ENCODE results near the gene METTL13.

METTL13 gene

DNA sequence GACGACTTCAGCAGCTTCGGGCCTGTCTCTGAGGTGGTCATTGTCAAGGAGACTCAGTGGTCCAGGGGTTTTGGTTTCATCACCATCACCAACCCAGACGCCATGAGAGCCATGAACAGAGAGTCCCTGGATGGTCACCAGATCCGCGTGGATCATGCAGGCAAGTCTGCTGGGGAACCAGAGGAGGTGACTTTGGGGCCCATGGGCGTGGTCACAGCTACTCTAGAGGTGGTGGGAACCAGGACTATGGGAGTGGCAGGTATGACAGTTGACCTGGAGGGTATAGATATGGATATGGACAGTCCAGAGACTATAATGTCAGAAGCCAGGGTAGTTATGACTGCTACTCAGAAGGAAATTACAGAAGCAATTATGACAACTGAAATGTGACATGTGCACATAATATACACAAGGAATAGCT, 19.3 kb upstream of the METTL13 start:
- TF ChIP-seq Cebpa-rat (IDR thresholded peaks at IDR 0.05): no peak
- Histone ChIP-seq H3K4me1 (no peaks in the 10 kb centered on the region), H3K27ac (no peak overlapping the region), H3K36me3 (no peaks in the 10 kb centered on the region), H3K4me3 (no peak overlapping the region), H4K20me1 (no peaks in the 10 kb centered on the region), H3K4me2 (no peak overlapping the region), H3K27me3 (no peaks in the 10 kb centered on the region), H3K9me3 (no peaks in the 10 kb centered on the region), H3K9ac (no peak overlapping the region)

DNA sequence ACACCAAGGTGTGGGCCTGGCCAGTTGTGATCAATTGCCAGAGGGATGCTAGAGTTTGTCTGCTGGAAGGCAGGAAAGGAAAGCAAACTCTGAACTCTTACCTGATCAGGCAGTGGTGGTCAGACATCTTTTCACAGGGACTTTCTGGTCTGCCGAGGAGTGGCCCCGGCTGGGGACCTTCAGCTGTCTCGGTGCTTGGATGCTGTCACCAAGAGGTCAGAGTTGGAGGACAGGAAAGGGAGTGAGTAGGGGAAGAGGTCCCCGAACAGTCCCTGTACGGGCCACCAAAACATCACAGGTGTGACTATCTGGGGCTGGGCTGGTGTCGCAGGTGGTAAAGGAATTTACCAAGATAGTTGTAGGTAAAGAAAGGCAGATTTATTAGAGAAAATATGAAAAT, 17.7 kb upstream of the METTL13 start:
- Histone ChIP-seq H4K20me1 (no peaks in the 10 kb centered on the region), H3K4me3 (no peak overlapping the region), H3K4me1 (no peaks in the 10 kb centered on the region), H3K9me3 (no peaks in the 10 kb centered on the region), H3K4me2 (no peak overlapping the region), H3K27ac (no peak overlapping the region), H3K9ac (no peak overlapping the region), H3K27me3 (no peaks in the 10 kb centered on the region), H3K36me3 (no peaks in the 10 kb centered on the region)
- TF ChIP-seq Cebpa-rat (IDR thresholded peaks at IDR 0.05): no peak

DNA sequence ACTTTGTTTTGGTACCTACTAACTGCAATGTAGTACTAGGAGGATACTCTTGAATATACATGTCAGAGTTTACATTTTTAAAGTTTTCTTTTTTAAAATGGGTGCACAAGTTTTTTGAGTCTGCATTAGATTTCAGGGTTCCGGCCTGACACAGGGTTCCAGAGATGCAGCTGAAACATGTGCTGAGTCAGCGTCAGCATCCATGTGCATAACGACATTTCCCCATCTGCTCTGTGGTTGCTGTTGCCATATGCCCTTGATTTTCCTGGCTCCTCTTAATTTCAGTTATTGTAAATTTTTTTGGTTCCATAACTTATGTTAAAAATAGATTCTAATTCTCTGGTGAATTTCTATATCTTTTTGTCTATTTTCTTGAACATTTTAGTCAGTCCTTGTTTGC, 12.3 kb upstream of the METTL13 start:
- no peak overlapping the region for H3K4me3 ChIP-seq
- no peaks in the 10 kb centered on the region for H3K9me3 ChIP-seq
- no peaks in the 10 kb centered on the region for H3K27me3 ChIP-seq
- H3K36me3 ChIP-seq: no peaks in the 10 kb centered on the region
- no peak overlapping the region for H3K4me2 ChIP-seq
- no peak for TF ChIP-seq Cebpa-rat (IDR thresholded peaks at IDR 0.05)
- no peak overlapping the region for H3K9ac ChIP-seq
- no peak overlapping the region for H3K27ac ChIP-seq
- no peaks in the 10 kb centered on the region for H4K20me1 ChIP-seq
- H3K4me1 ChIP-seq: peaks cover 9% of the 10 kb centered on the region; the same call in 1 of the 2 replicates

DNA sequence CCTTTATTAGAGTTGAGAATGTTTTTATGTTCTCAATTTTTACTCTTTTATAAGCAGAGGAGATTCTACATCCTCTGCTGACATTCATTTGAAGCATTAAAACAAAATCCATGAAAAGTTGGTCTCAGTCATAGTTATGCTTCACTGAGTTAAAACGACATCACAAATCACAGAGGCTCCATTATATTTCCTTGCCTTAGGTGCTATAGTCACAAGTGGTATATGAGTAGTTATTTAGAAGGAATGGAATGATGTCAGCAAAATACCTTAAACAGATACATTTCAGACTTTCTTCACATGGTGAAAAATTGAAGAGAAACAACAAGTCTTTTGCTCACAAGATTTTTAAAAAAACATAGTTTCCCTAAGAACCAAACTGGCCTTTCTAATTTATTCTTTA, 11.7 kb upstream of the METTL13 start:
- H3K9me3 ChIP-seq: no peaks in the 10 kb centered on the region
- H3K9ac ChIP-seq: no peak overlapping the region
- no peak overlapping the region for H3K4me2 ChIP-seq
- H3K27me3 ChIP-seq: no peaks in the 10 kb centered on the region
- no peak overlapping the region for H3K4me3 ChIP-seq
- H3K4me1 ChIP-seq: peaks cover 9% of the 10 kb centered on the region; the same call in 1 of the 2 replicates
- H3K27ac ChIP-seq: no peak overlapping the region
- no peaks in the 10 kb centered on the region for H4K20me1 ChIP-seq
- TF ChIP-seq Cebpa-rat (IDR thresholded peaks at IDR 0.05): no peak
- H3K36me3 ChIP-seq: no peaks in the 10 kb centered on the region

DNA sequence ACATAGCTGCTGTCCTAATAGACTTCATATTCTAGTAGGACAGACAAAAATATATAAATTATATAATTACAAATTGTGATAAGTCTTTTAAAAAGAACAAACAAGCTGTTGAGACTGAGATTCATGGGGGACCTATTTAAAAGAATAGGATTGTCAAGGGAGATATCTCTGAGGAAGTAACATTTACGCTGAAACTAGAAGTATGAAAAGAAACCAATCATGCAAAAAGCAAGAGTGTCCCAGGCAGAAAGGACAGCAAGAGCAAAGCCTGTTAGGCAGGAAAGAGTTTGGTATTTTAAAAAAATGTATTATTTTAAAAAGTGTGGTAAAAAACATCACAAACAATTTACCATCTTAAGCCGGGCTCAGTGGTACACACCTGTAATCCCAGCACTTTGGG, 9.1 kb upstream of the METTL13 start:
- H3K4me1 ChIP-seq: peaks cover 9% of the 10 kb centered on the region; the same call in 1 of the 2 replicates
- H3K27me3 ChIP-seq: no peaks in the 10 kb centered on the region
- no peak overlapping the region for H3K4me3 ChIP-seq
- H3K36me3 ChIP-seq: no peaks in the 10 kb centered on the region
- H3K9me3 ChIP-seq: no peaks in the 10 kb centered on the region
- no peak for TF ChIP-seq Cebpa-rat (IDR thresholded peaks at IDR 0.05)
- H3K27ac ChIP-seq: no peak overlapping the region
- no peak overlapping the region for H3K9ac ChIP-seq
- no peaks in the 10 kb centered on the region for H4K20me1 ChIP-seq
- 0 out of 2 replicates have a peak overlapping the region, but pooled peaks have one; percentile 4 for H3K4me2 ChIP-seq

DNA sequence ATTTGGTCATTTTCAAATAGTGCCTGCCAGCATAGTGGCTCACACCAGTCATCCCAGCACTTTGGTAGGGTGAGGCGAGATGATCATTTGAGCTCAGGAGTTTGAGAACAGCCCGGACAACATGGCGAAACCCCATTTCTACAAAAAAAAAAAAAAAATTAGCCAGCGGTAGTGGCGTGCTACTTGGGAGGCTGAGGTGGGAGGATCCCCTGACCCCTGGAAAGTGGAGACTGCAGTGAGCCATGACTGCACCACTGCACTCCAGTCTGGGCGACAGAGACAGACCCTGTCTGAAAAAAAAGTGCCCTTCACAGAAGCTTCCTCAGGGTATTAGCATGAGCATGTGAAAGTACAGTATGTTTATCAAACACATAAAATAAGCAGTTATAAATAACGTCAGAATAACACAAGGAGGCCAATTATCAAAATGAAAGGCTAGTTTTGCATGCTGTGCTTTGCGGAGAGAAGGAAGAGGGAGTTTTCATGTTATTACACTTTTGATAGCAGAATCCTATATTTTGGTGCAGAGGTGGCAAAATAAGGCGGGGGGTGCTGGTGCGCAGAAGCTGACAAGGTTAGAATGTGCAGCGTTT, 781 bp upstream of the METTL13 start:
- H3K4me1 ChIP-seq: peaks cover 47% of the 10 kb centered on the region
- peak overlapping the region; percentile 78 for H3K4me3 ChIP-seq
- TF ChIP-seq Cebpa-rat (IDR thresholded peaks at IDR 0.05): no peak
- no peaks in the 10 kb centered on the region for H3K9me3 ChIP-seq
- peak overlapping the region; percentile 49; the same call in 1 of the 2 replicates for H3K27ac ChIP-seq
- H4K20me1 ChIP-seq: peaks cover 17% of the 10 kb centered on the region
- H3K36me3 ChIP-seq: peaks cover 28% of the 10 kb centered on the region
- H3K27me3 ChIP-seq: no peaks in the 10 kb centered on the region
- H3K4me2 ChIP-seq: peak overlapping the region; percentile 78
- peak overlapping the region; percentile 65 for H3K9ac ChIP-seq

DNA sequence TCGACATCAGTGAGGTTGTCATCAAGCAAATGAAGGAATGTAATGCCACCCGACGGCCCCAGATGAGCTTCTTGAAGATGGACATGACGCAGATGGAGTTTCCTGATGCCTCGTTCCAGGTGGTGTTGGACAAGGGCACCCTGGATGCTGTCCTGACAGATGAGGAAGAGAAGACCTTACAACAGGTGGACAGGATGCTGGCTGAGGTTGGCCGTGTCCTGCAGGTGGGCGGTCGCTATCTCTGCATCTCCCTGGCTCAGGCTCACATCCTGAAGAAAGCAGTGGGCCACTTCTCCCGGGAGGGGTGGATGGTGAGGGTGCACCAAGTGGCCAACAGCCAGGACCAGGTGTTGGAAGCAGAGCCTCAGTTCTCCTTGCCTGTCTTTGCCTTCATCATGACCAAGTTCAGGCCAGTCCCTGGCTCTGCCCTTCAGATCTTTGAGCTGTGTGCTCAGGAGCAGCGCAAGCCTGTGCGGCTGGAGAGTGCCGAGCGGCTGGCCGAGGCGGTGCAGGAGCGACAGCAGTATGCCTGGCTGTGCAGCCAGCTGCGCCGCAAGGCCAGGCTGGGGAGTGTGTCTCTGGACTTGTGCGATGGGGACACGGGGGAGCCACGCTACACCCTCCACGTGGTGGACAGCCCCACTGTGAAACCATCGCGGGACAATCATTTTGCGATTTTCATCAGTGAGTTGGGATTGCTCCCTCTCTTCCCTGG, 2.5 kb downstream of the METTL13 start:
- H4K20me1 ChIP-seq: peaks cover 23% of the 10 kb centered on the region
- peaks cover 47% of the 10 kb centered on the region for H3K4me1 ChIP-seq
- peaks cover 61% of the 10 kb centered on the region for H3K36me3 ChIP-seq
- H3K4me3 ChIP-seq: no peak overlapping the region
- TF ChIP-seq Cebpa-rat (IDR thresholded peaks at IDR 0.05): no peak
- no peak overlapping the region for H3K9ac ChIP-seq
- peak overlapping the region; percentile 72 for H3K4me2 ChIP-seq
- no peaks in the 10 kb centered on the region for H3K9me3 ChIP-seq
- H3K27me3 ChIP-seq: no peaks in the 10 kb centered on the region
- no peak overlapping the region for H3K27ac ChIP-seq

DNA sequence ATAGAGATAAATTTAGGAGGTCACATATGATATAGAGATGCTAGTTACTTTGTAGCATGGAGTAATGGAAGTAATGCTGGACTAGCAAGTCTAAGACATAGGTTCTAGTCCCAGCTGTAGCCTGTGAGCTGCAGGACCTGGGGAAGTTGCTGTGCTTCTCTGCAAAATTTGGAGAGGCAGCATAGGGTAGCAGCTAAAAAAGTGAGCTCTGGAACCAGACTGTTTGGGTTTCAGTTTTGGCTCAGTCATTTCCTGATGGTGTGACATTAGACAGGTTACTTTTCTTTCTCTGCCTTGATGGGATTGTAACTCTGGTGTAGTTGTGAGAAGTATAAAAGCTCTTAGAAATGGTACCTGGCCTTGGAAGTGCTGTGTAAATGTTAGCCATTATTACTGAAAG, 3.3 kb downstream of the METTL13 start:
- H3K9ac ChIP-seq: no peak overlapping the region
- H3K4me2 ChIP-seq: peak overlapping the region; percentile 72
- no peaks in the 10 kb centered on the region for H3K27me3 ChIP-seq
- TF ChIP-seq Cebpa-rat (IDR thresholded peaks at IDR 0.05): no peak
- peaks cover 47% of the 10 kb centered on the region for H3K4me1 ChIP-seq
- H4K20me1 ChIP-seq: peaks cover 23% of the 10 kb centered on the region
- no peak overlapping the region for H3K4me3 ChIP-seq
- peaks cover 68% of the 10 kb centered on the region for H3K36me3 ChIP-seq
- no peaks in the 10 kb centered on the region for H3K9me3 ChIP-seq
- no peak overlapping the region for H3K27ac ChIP-seq

DNA sequence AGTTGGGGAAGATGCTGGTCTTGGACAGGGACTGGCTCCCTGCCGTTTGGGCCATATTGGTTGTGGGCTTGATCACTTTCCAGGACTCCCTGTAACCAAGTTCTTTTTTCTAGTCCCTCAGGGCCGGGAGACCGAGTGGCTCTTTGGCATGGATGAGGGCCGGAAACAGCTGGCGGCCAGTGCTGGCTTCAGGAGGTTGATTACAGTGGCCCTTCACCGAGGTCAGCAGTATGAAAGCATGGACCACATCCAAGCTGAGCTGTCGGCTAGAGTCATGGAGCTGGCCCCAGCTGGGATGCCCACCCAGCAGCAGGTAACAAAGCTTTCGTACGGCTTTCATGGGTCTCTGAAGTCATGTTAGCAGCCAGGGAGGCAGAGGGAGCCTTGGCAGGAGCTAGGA, 4.3 kb downstream of the METTL13 start:
- H4K20me1 ChIP-seq: peaks cover 28% of the 10 kb centered on the region
- no peak overlapping the region for H3K9ac ChIP-seq
- H3K4me3 ChIP-seq: no peak overlapping the region
- peaks cover 77% of the 10 kb centered on the region for H3K36me3 ChIP-seq
- H3K27me3 ChIP-seq: no peaks in the 10 kb centered on the region
- no peak for TF ChIP-seq Cebpa-rat (IDR thresholded peaks at IDR 0.05)
- peaks cover 37% of the 10 kb centered on the region for H3K4me1 ChIP-seq
- no peak overlapping the region for H3K27ac ChIP-seq
- no peaks in the 10 kb centered on the region for H3K9me3 ChIP-seq
- no peak overlapping the region for H3K4me2 ChIP-seq

DNA sequence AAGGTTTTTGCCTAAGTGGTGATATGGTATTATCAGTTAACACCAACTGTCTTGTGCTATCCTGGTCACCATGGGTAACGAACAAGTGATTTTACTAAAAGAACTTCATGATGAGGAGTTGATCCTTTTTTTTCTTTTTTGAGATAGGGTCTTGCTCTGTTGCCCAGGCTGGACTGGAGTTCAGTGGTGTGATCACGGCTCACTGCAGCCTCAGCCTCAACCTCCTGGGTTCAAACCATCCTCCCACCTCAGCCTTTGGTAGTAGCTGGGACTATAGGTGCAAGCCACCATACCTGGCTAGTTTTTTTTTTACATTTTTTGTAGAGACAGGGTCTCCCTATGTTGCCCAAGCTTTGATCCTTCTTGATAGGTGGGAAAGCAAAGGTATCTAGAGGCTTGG, 5.1 kb downstream of the METTL13 start:
- peaks cover 85% of the 10 kb centered on the region for H3K36me3 ChIP-seq
- no peak overlapping the region for H3K9ac ChIP-seq
- peaks cover 36% of the 10 kb centered on the region for H3K4me1 ChIP-seq
- H3K9me3 ChIP-seq: no peaks in the 10 kb centered on the region
- H3K27me3 ChIP-seq: no peaks in the 10 kb centered on the region
- H3K4me3 ChIP-seq: no peak overlapping the region
- no peak overlapping the region for H3K27ac ChIP-seq
- H4K20me1 ChIP-seq: peaks cover 32% of the 10 kb centered on the region
- no peak overlapping the region for H3K4me2 ChIP-seq
- no peak for TF ChIP-seq Cebpa-rat (IDR thresholded peaks at IDR 0.05)

Data from BLaER1 (cell line).